Stomach (tissue), 4 donors: ENCODE measurements around the gene ARF5.

Experiments used
- CTCF ChIP-seq, 7 experiments: fragments of 450-650 bp in 4 of 7; fragments of 200-600 bp in 3 of 7; sonication (generic) in 3 of 7; IDR thresholded peaks; one replicate each; pipeline ENCODE4 v1.5.1; 2016 to 2019; ENCODE audit warnings: antibody characterized with exemption in 7 of 7, control low read depth in 2 of 7, mild to moderate bottlenecking in 1 of 7
- EP300 ChIP-seq: sonication (generic); formaldehyde crosslinking; IDR thresholded peaks from one replicate; pipeline ENCODE4 v1.6.1; 2017; ENCODE audit warnings: antibody characterized with exemption
- POLR2A ChIP-seq, 4 donors: fragments of 450-650 bp; IDR thresholded peaks; one replicate each; pipeline ENCODE4 v1.6.1; 2016; ENCODE audit warnings: antibody characterized with exemption in 4 of 4, control low read depth in 2 of 4, mild to moderate bottlenecking in 1 of 4, moderate library complexity in 1 of 4
- POLR2AphosphoS5 ChIP-seq, 3 donors: sonication (generic); formaldehyde crosslinking; IDR thresholded peaks; one replicate each; pipeline ENCODE4 v1.6.1; 2016; ENCODE audit warnings: antibody characterized with exemption in 3 of 3

GRCh38 chr7:127594490-127594889 is 6.3 kb downstream of the ARF5 start:
- TF ChIP-seq CTCF (IDR thresholded peaks at IDR 0.05), result no peak
- TF ChIP-seq EP300, result no peak
- TF ChIP-seq POLR2A (IDR thresholded peaks at IDR 0.05), result no peak
- no peak for TF ChIP-seq POLR2AphosphoS5 (IDR thresholded peaks at IDR 0.05)
